MM.1S (cell line): Measurements from ENCODE around the gene NFATC2.

Source experiments
- DNase-seq: peaks from one replicate; pipeline ENCODE4 v3.0.0-alpha.2; 2015
- H2AFZ ChIP-seq: fragments of 300-600 bp; sonication (generic); 2 replicates; pipeline ENCODE4 v1.6.0; 2016; ENCODE audit warnings: antibody characterized with exemption, low read length
- H3F3A ChIP-seq: fragments of 300-600 bp; sonication (generic); 2 replicates; pipeline ENCODE4 v1.6.1; 2016; ENCODE audit warnings: mild to moderate bottlenecking, antibody characterized with exemption, low read length, moderate library complexity, mixed read lengths; ENCODE audit not compliant: insufficient read depth
- H3K27ac ChIP-seq: fragments of 300-600 bp; sonication (generic); 2 replicates; pipeline ENCODE4 v1.5.1; 2016; ENCODE audit warnings: mild to moderate bottlenecking, low read length
- H3K27me3 ChIP-seq: fragments of 300-600 bp; sonication (generic); replicated peaks from 2 replicates; pipeline ENCODE4 v1.6.0; 2016; ENCODE audit warnings: low read length; ENCODE audit not compliant: insufficient read depth
- H3K36me3 ChIP-seq: fragments of 300-600 bp; sonication (generic); replicated peaks from 2 replicates; pipeline ENCODE4 v1.6.1; 2016; ENCODE audit warnings: mild to moderate bottlenecking, low read length, mixed read lengths; ENCODE audit not compliant: insufficient read depth
- H3K4me1 ChIP-seq: fragments of 300-600 bp; sonication (generic); 2 replicates; pipeline ENCODE4 v1.6.1; 2016; ENCODE audit warnings: low read length, mixed read lengths
- H3K4me2 ChIP-seq: fragments of 300-600 bp; sonication (generic); 2 replicates; pipeline ENCODE4 v1.6.0; 2016; ENCODE audit warnings: low read depth, low read length
- H3K4me3 ChIP-seq: fragments of 300-600 bp; sonication (generic); 2 replicates; pipeline ENCODE4 v1.5.1; 2016; ENCODE audit warnings: low read length, mixed read lengths
- H3K79me2 ChIP-seq: fragments of 300-600 bp; sonication (generic); 2 replicates; pipeline ENCODE4 v1.6.1; 2016; ENCODE audit warnings: mixed run types, low read length, mixed read lengths
- H3K9ac ChIP-seq: fragments of 300-600 bp; sonication (generic); 2 replicates; pipeline ENCODE4 v1.6.1; 2016; ENCODE audit warnings: low read length, mixed read lengths
- H3K9me2 ChIP-seq: fragments of 300-600 bp; sonication (generic); replicated peaks from 2 replicates; pipeline ENCODE4 v1.6.1; 2016; ENCODE audit warnings: mild to moderate bottlenecking, low read length, mixed read lengths; ENCODE audit not compliant: insufficient read depth
- H3K9me3 ChIP-seq: fragments of 300-600 bp; sonication (generic); replicated peaks from 2 replicates; pipeline ENCODE4 v1.6.1; 2016; ENCODE audit warnings: mild to moderate bottlenecking, low read length, mixed read lengths; ENCODE audit not compliant: insufficient read depth
- H4K20me1 ChIP-seq: fragments of 300-600 bp; sonication (generic); 2 replicates; pipeline ENCODE4 v1.6.1; 2016; ENCODE audit warnings: mild to moderate bottlenecking, low read length, moderate library complexity, mixed read lengths; ENCODE audit not compliant: insufficient read depth
- CTCF ChIP-seq: fragments of 300-600 bp; sonication (generic); IDR thresholded peaks from 2 replicates; pipeline ENCODE4 v1.5.1; 2016; ENCODE audit warnings: antibody characterized with exemption, low read length, mixed read lengths
- EZH2 ChIP-seq: fragments of 300-600 bp; sonication (generic); optimal IDR thresholded peaks from 2 replicates; pipeline ENCODE3; 2017; ENCODE audit warnings: low read depth, mild to moderate bottlenecking, antibody characterized with exemption, low read length, mixed read lengths
- EZH2phosphoT487 ChIP-seq: fragments of 300-600 bp; sonication (generic); IDR thresholded peaks from 2 replicates; pipeline ENCODE4 v1.6.1; 2018; ENCODE audit warnings: antibody characterized with exemption, low read length

The NFATC2 gene

GRCh38 chr20:51379601-51380341 is 162.7 kb downstream of the NFATC2 start:
- no peak overlapping the region for H3K9ac ChIP-seq
- no peaks in the 10 kb centered on the region for H4K20me1 ChIP-seq
- no peak for TF ChIP-seq EZH2phosphoT487
- no peak for TF ChIP-seq CTCF
- TF ChIP-seq EZH2, result no peak
- no peak overlapping the region for H3K4me3 ChIP-seq
- no peaks in the 10 kb centered on the region for H3F3A ChIP-seq
- no peaks in the 10 kb centered on the region for H3K4me1 ChIP-seq
- H3K9me3 ChIP-seq, result no peaks in the 10 kb centered on the region
- no peak overlapping the region for H2AFZ ChIP-seq
- no peaks in the 10 kb centered on the region for H3K27me3 ChIP-seq
- no peaks in the 10 kb centered on the region for H3K9me2 ChIP-seq
- H3K4me2 ChIP-seq, result no peak overlapping the region
- no peak overlapping the region for H3K27ac ChIP-seq
- no peaks in the 10 kb centered on the region for H3K79me2 ChIP-seq
- no peak for DNase-seq
- H3K36me3 ChIP-seq, result no peaks in the 10 kb centered on the region

GRCh38 chr20:51378171-51378928 is 164.2 kb downstream of the NFATC2 start:
- Histone ChIP-seq H3K79me2 (no peaks in the 10 kb centered on the region), H3K36me3 (no peaks in the 10 kb centered on the region), H3K9ac (no peak overlapping the region), H3K4me3 (no peak overlapping the region), H3F3A (no peaks in the 10 kb centered on the region), H3K9me3 (no peaks in the 10 kb centered on the region), H3K4me2 (no peak overlapping the region), H3K27me3 (no peaks in the 10 kb centered on the region), H4K20me1 (no peaks in the 10 kb centered on the region), H2AFZ (no peak overlapping the region), H3K27ac (no peak overlapping the region), H3K9me2 (no peaks in the 10 kb centered on the region), H3K4me1 (no peaks in the 10 kb centered on the region)
- TF ChIP-seq EZH2, result no peak
- no peak for TF ChIP-seq CTCF
- TF ChIP-seq EZH2phosphoT487, result no peak
- no peak for DNase-seq

- Histone ChIP-seq H3F3A (no peaks in the 10 kb centered on the region), H3K27me3 (no peaks in the 10 kb centered on the region), H3K4me1 (no peaks in the 10 kb centered on the region), H3K9ac (no peak overlapping the region), H4K20me1 (no peaks in the 10 kb centered on the region), H3K4me3 (no peak overlapping the region), H3K36me3 (no peaks in the 10 kb centered on the region), H3K27ac (no peak overlapping the region), H2AFZ (no peak overlapping the region), H3K9me2 (no peaks in the 10 kb centered on the region), H3K4me2 (no peak overlapping the region), H3K79me2 (no peaks in the 10 kb centered on the region), H3K9me3 (no peaks in the 10 kb centered on the region)
- no peak for DNase-seq
- TF ChIP-seq EZH2phosphoT487, result no peak
- no peak for TF ChIP-seq CTCF
- no peak for TF ChIP-seq EZH2
These were observed 165.4 kb downstream of the NFATC2 start for GRCh38 chr20:51377132-51377531.
